SJSA1 (cell line): ENCODE results near the gene SDS. TPM values are rescaled to one million over a fixed set of nuclear protein-coding genes. Genes with fewer than 3 reads are reported as not detected.
A peak's percentile ranks its signal among the peaks of the same experiment; 100 is the strongest.

Source experiments
- DNase-seq, 2 experiments: peaks; one replicate each; pipeline ENCODE4 v3.0.0-alpha.2; 2015 to 2020; ENCODE audit warnings: low spot score in 2 of 2, low read depth in 1 of 2
- H3K27ac ChIP-seq: fragments of 250-450 bp; sonication (Bioruptor Pico); 2 replicates; pipeline ENCODE4 v1.5.1; 2020; ENCODE audit warnings: mild to moderate bottlenecking, moderate library complexity
- H3K27me3 ChIP-seq: fragments of 250-450 bp; sonication (Bioruptor Pico); replicated peaks from 2 replicates; pipeline ENCODE4 v1.5.1; 2020; ENCODE audit warnings: mild to moderate bottlenecking, moderate library complexity
- H3K36me3 ChIP-seq: fragments of 250-450 bp; sonication (Bioruptor Pico); 2 replicates; pipeline ENCODE4 v1.5.1; 2020; ENCODE audit warnings: mild to moderate bottlenecking
- H3K4me1 ChIP-seq: fragments of 250-450 bp; sonication (Bioruptor Pico); replicated peaks from 2 replicates; pipeline ENCODE4 v1.6.1; 2021; ENCODE audit warnings: mild to moderate bottlenecking
- H3K4me3 ChIP-seq: fragments of 250-450 bp; sonication (Bioruptor Pico); 2 replicates; pipeline ENCODE4 v1.5.1; 2020; ENCODE audit warnings: mild to moderate bottlenecking
- H3K9me3 ChIP-seq: fragments of 250-450 bp; sonication (Bioruptor Pico); replicated peaks from 2 replicates; pipeline ENCODE4 v1.5.1; 2020; ENCODE audit warnings: mild to moderate bottlenecking
- total RNA-seq: library from RNA; depleted of rRNA; stranded (reverse); fragments of >200 nt; shearing (Covaris generic); gene quantifications from 2 replicates; pipeline ENCODE4 v1.2.3, GENCODE V29; 2014; rRNA removed

SDS gene
- not detected in 2 replicates for total RNA-seq

- no peaks in the 10 kb centered on the region for H3K9me3 ChIP-seq
- no peak for DNase-seq
- no peak within 1 kb of the TSS for H3K4me3 ChIP-seq
- no peaks in the 10 kb centered on the region for H3K27me3 ChIP-seq
- H3K27ac ChIP-seq, result no peak within 1 kb of the TSS
- H3K4me1 ChIP-seq, result no peaks in the 10 kb centered on the region
- no peaks in the 10 kb centered on the region for H3K36me3 ChIP-seq
These were observed at the start of gene SDS for GRCh38 chr12:113403435-113404415. SDS (minus strand) TSS chr12:113403887; CDS start chr12:113399708, 4,179 bp downstream.

- no peak for DNase-seq
- Histone ChIP-seq H3K27me3 (peaks cover 7% of the 10 kb centered on the region), H3K27ac (no peak overlapping the region), H3K9me3 (no peaks in the 10 kb centered on the region), H3K4me1 (no peaks in the 10 kb centered on the region), H3K36me3 (no peaks in the 10 kb centered on the region), H3K4me3 (no peak overlapping the region)
These were observed 49.6 kb upstream of the SDS start for GRCh38 chr12:113453330-113453729.

- Histone ChIP-seq H3K27me3 (peaks cover 4% of the 10 kb centered on the region; the same call in 1 of the 2 replicates), H3K27ac (no peak overlapping the region), H3K36me3 (no peaks in the 10 kb centered on the region), H3K4me3 (no peak overlapping the region), H3K9me3 (no peaks in the 10 kb centered on the region), H3K4me1 (no peaks in the 10 kb centered on the region)
- DNase-seq, result no peak
These were observed 48.8 kb upstream of the SDS start for GRCh38 chr12:113452458-113452857.

- H3K9me3 ChIP-seq, result no peaks in the 10 kb centered on the region
- no peaks in the 10 kb centered on the region for H3K36me3 ChIP-seq
- no peak for DNase-seq
- H3K27ac ChIP-seq, result no peak overlapping the region
- no peaks in the 10 kb centered on the region; the same call in 1 of the 2 replicates for H3K27me3 ChIP-seq
- H3K4me3 ChIP-seq, result no peak overlapping the region
- no peaks in the 10 kb centered on the region for H3K4me1 ChIP-seq
These were observed 46.2 kb upstream of the SDS start for GRCh38 chr12:113449839-113450238.

GRCh38 chr12:113449299-113449698 lies 45.6 kb upstream of the SDS start:
- H3K27ac ChIP-seq, result no peak overlapping the region
- DNase-seq, result no peak
- H3K9me3 ChIP-seq, result no peaks in the 10 kb centered on the region
- H3K4me1 ChIP-seq, result no peaks in the 10 kb centered on the region
- no peaks in the 10 kb centered on the region for H3K36me3 ChIP-seq
- no peak overlapping the region for H3K4me3 ChIP-seq
- H3K27me3 ChIP-seq, result no peaks in the 10 kb centered on the region; the same call in 1 of the 2 replicates

- no peaks in the 10 kb centered on the region; the same call in 1 of the 2 replicates for H3K27me3 ChIP-seq
- H3K4me1 ChIP-seq, result no peaks in the 10 kb centered on the region
- no peak overlapping the region for H3K27ac ChIP-seq
- no peaks in the 10 kb centered on the region for H3K9me3 ChIP-seq
- no peak overlapping the region for H3K4me3 ChIP-seq
- DNase-seq, result no peak
- H3K36me3 ChIP-seq, result no peaks in the 10 kb centered on the region
These were observed 45.2 kb upstream of the SDS start for GRCh38 chr12:113448873-113449272.

- Histone ChIP-seq H3K36me3 (no peaks in the 10 kb centered on the region), H3K27me3 (no peaks in the 10 kb centered on the region; the same call in 1 of the 2 replicates), H3K9me3 (no peaks in the 10 kb centered on the region), H3K27ac (no peak overlapping the region), H3K4me1 (no peaks in the 10 kb centered on the region), H3K4me3 (no peak overlapping the region)
- DNase-seq, result no peak
These were observed 42.0 kb upstream of the SDS start for GRCh38 chr12:113445544-113446171.

- Histone ChIP-seq H3K27ac (no peak overlapping the region), H3K4me1 (no peaks in the 10 kb centered on the region), H3K36me3 (no peaks in the 10 kb centered on the region), H3K9me3 (no peaks in the 10 kb centered on the region), H3K27me3 (no peaks in the 10 kb centered on the region; the same call in 1 of the 2 replicates), H3K4me3 (no peak overlapping the region)
- no peak for DNase-seq
These were observed 39.4 kb upstream of the SDS start for GRCh38 chr12:113443030-113443539.

- Histone ChIP-seq H3K27me3 (no peaks in the 10 kb centered on the region; the same call in 1 of the 2 replicates), H3K4me1 (no peaks in the 10 kb centered on the region), H3K36me3 (no peaks in the 10 kb centered on the region), H3K4me3 (no peak overlapping the region), H3K27ac (no peak overlapping the region), H3K9me3 (no peaks in the 10 kb centered on the region)
- no peak for DNase-seq
These were observed 37.5 kb upstream of the SDS start for GRCh38 chr12:113440947-113441782.

GRCh38 chr12:113440336-113440735 lies 36.6 kb upstream of the SDS start:
- no peak for DNase-seq
- Histone ChIP-seq H3K27me3 (no peaks in the 10 kb centered on the region; the same call in 1 of the 2 replicates), H3K4me3 (no peak overlapping the region)

GRCh38 chr12:113439606-113440030 lies 35.9 kb upstream of the SDS start:
- H3K36me3 ChIP-seq, result no peaks in the 10 kb centered on the region
- H3K9me3 ChIP-seq, result no peaks in the 10 kb centered on the region
- no peaks in the 10 kb centered on the region; the same call in 1 of the 2 replicates for H3K27me3 ChIP-seq
- no peak overlapping the region for H3K27ac ChIP-seq
- no peaks in the 10 kb centered on the region for H3K4me1 ChIP-seq
- H3K4me3 ChIP-seq, result no peak overlapping the region
- DNase-seq, result peak in 1 of 2 experiments; percentile 16

More at GRCh38 chr12:113440336-113440735, 36.6 kb upstream of the SDS start:
- no peaks in the 10 kb centered on the region for H3K4me1 ChIP-seq
- no peaks in the 10 kb centered on the region for H3K9me3 ChIP-seq
- H3K27ac ChIP-seq, result no peak overlapping the region
- H3K36me3 ChIP-seq, result no peaks in the 10 kb centered on the region

GRCh38 chr12:113439301-113439597 lies 35.6 kb upstream of the SDS start:
- Histone ChIP-seq H3K27ac (no peak overlapping the region), H3K4me3 (no peak overlapping the region), H3K36me3 (no peaks in the 10 kb centered on the region), H3K27me3 (no peaks in the 10 kb centered on the region; the same call in 1 of the 2 replicates), H3K9me3 (no peaks in the 10 kb centered on the region), H3K4me1 (no peaks in the 10 kb centered on the region)
- no peak for DNase-seq
